Endothelial cell (in vitro differentiated cells): ENCODE data around the gene KCNG2. TPM values are rescaled to one million over a fixed set of nuclear protein-coding genes. Genes with fewer than 3 reads are reported as not detected.

ENCODE experiments used
- DNase-seq: peaks from one replicate; pipeline ENCODE4 v3.0.0; 2021; ENCODE audit warnings: low spot score
- H3K27ac Mint-ChIP-seq: one replicate; pipeline ENCODE4 v1.8.0; 2021; ENCODE audit warnings: mixed read lengths, inconsistent platforms; ENCODE audit not compliant: unreplicated experiment
- H3K27me3 Mint-ChIP-seq: one replicate; pipeline ENCODE4 v1.8.0; 2021; ENCODE audit warnings: mild to moderate bottlenecking, moderate library complexity, mixed read lengths, inconsistent platforms; ENCODE audit not compliant: unreplicated experiment
- H3K36me3 Mint-ChIP-seq: one replicate; pipeline ENCODE4 v1.8.0; 2021; ENCODE audit warnings: mild to moderate bottlenecking, low read depth, mixed read lengths, inconsistent platforms; ENCODE audit not compliant: unreplicated experiment
- H3K4me1 Mint-ChIP-seq: one replicate; pipeline ENCODE4 v1.8.0; 2021; ENCODE audit warnings: mild to moderate bottlenecking, mixed read lengths, inconsistent platforms; ENCODE audit not compliant: unreplicated experiment
- H3K4me3 Mint-ChIP-seq: one replicate; pipeline ENCODE4 v1.8.0; 2021; ENCODE audit warnings: mild to moderate bottlenecking, mixed read lengths, inconsistent platforms; ENCODE audit not compliant: unreplicated experiment
- H3K9me3 Mint-ChIP-seq: one replicate; pipeline ENCODE4 v1.8.0; 2021; ENCODE audit warnings: mixed read lengths, inconsistent platforms; ENCODE audit not compliant: unreplicated experiment
- CTCF ChIP-seq: fragments of 200-600 bp; sonication (generic); IDR thresholded peaks from one replicate; pipeline ENCODE4 v1.5.0; 2021; ENCODE audit warnings: antibody characterized with exemption; ENCODE audit not compliant: unreplicated experiment
- total RNA-seq: library from RNA; stranded (reverse); fragmentation: NEBNext Ultra II Directional; extraction: Animal tissue kit (Norgen Biotek cat#: 25700); gene quantifications from one replicate; pipeline ENCODE4 v1.2.1, GENCODE V29; 2021; ENCODE audit not compliant: unreplicated experiment

Gene KCNG2
- total RNA-seq, 1 donor from 2014 or later, result 0.56 TPM

GRCh38 chr18:79871481-79872091 lies 73.8 kb downstream of the KCNG2 start:
- Mint-ChIP-seq H3K4me3 (no peak overlapping the region), H3K9me3 (no peaks in the 10 kb centered on the region), H3K36me3 (no peaks in the 10 kb centered on the region), H3K27me3 (peaks cover 7% of the 10 kb centered on the region), H3K4me1 (no peaks in the 10 kb centered on the region), H3K27ac (no peak overlapping the region)
- no peak for DNase-seq
- TF ChIP-seq CTCF, result no peak

- Mint-ChIP-seq H3K4me1 (no peaks in the 10 kb centered on the region), H3K27ac (no peak overlapping the region), H3K36me3 (no peaks in the 10 kb centered on the region), H3K4me3 (no peak overlapping the region), H3K27me3 (peaks cover 8% of the 10 kb centered on the region), H3K9me3 (no peaks in the 10 kb centered on the region)
- DNase-seq, result no peak
- TF ChIP-seq CTCF, result no peak
These were observed 75.0 kb downstream of the KCNG2 start for GRCh38 chr18:79872527-79873444.

GRCh38 chr18:79873449-79874110 lies 75.8 kb downstream of the KCNG2 start:
- no peaks in the 10 kb centered on the region for H3K9me3 Mint-ChIP-seq
- H3K27me3 Mint-ChIP-seq, result peaks cover 8% of the 10 kb centered on the region
- TF ChIP-seq CTCF, result no peak
- no peak overlapping the region for H3K4me3 Mint-ChIP-seq
- H3K36me3 Mint-ChIP-seq, result no peaks in the 10 kb centered on the region
- no peak for DNase-seq
- H3K4me1 Mint-ChIP-seq, result no peaks in the 10 kb centered on the region
- H3K27ac Mint-ChIP-seq, result no peak overlapping the region

- Mint-ChIP-seq H3K27me3 (peaks cover 8% of the 10 kb centered on the region), H3K36me3 (no peaks in the 10 kb centered on the region), H3K4me1 (no peaks in the 10 kb centered on the region), H3K27ac (no peak overlapping the region), H3K9me3 (no peaks in the 10 kb centered on the region), H3K4me3 (no peak overlapping the region)
- DNase-seq, result no peak
- TF ChIP-seq CTCF, result no peak
These were observed 77.1 kb downstream of the KCNG2 start for GRCh38 chr18:79874553-79875530.
